HG02840 (cell line): Measurements from ENCODE around the gene PPL.
"Not testable (repeated sequence)": the region's sequence is repeated elsewhere in the genome, so short reads cannot be mapped to it uniquely, and the experiment has no call there.

Experiments
- ATAC-seq: cut with Tn5 transposase; IDR thresholded peaks from one replicate; pipeline ENCODE4 v1.9.1; 2021; ENCODE audit warnings: mild to moderate bottlenecking, moderate library complexity, moderate number of reproducible peaks; ENCODE audit not compliant: unreplicated experiment, low FRiP score

PPL gene

DNA sequence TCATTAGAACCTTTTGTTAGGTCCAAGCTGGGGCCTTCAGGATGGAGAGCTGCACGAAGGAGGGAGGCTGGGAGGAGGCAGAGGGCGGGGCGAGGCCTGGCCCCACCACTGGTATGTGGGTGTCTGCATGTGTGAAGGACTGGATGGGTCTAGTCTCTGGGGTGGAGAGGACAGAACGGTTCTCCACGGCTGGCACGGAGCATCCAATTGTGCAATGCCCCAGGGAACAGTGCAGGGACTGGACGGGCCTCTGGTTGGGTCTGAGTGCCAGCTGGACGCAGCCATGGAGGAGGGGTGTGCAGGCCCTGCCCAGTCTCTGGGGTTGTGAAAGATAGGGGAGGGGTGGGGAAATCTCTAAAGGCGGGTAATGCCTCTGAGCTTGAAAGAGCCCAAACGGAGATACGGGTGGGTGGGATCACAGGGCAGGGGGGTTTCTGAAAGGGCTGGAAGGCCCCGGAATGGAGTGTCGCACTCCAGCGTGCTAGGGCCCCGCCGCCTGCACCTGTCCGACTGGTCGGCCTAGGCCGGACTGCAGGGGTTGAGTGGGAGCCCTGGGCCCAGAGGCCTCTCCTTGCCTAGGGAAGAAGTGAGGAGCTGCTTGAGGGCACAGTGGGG lies 1.6 kb downstream of the PPL start:
- ATAC-seq: no peak

DNA sequence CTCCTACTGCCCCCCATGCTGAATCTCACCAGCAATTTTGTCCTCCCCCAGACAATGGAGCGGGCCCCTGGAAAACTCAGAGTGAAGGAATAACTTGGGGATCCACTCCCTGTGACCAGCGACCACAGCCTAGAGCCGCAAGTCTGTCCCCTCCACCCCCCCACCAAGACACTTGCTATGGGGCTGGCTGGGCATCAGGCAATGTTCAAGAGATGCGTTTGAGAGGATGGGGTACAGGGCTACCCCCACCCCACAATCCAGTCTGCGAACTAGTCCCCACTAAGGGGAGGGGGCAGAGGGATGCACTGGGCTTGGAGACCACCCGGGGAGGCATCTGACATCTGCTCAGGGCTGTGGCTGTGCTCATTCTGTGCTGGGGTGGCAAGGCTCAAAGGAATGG lies 2.4 kb downstream of the PPL start:
- ATAC-seq: no peak

DNA sequence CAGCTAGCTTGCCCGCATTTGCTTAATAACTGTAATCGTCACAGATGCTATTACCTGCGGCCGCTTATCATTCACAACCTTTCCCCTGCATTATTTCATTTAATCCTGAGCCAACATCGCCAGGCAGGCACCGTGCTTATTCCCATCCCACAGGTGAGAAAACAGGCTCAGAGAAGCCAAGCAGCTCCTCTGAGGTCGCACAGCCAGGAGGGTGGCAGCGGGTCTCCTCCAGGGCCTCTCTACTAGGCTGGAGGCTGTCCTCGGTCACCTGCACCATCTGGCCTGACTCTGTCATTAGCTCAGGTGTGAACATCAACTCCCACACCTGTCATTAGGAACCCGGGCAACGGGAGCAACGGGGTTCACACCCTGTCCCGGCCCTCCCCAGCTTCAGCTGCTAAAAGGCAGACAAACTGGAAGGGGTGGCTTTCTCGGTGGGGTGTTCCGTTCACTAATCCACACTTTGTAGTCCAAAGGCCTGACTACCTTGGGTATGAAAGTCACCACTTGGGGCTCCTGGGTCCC lies 3.0 kb downstream of the PPL start:
- no peak for ATAC-seq

DNA sequence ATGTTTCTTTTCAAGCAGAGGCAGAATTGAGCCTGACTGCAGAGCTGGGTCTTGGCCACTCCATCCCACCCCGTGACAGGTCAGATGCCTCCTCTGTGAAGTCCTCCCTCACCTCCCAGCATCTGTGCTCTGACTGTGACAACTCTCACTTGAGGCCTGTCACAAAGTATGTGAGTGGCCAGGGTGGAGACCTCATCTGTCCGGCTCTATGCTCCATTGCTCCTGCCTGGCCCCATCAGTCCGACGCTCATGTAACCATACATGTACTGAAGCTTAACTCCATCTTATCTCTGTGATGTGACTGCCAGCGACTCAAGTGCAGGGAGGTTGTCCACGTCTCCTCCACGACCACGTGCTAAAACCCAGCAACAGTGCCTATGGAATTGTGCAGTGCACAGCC lies 3.5 kb downstream of the PPL start:
- no peak for ATAC-seq

DNA sequence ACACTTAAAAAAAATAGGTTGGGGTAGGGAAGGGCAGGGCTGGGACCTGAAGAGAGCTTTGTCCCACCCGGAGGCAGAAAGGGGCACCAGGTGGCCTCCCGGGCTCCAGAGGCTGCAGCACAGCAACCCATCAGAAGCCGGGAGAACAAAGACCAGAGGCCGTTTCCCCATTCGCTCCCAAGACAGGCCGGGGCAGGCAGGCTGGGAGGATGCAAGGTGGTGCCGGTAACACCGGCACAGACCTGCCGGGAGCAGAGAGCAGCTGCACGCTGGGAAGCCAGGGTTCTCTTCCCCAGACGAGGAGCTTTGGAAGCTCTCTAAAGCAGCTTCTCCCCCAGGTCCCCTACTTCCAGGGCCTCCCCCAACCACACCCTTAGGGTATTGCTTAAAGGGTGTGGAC lies 5.6 kb downstream of the PPL start:
- no peak for ATAC-seq

DNA sequence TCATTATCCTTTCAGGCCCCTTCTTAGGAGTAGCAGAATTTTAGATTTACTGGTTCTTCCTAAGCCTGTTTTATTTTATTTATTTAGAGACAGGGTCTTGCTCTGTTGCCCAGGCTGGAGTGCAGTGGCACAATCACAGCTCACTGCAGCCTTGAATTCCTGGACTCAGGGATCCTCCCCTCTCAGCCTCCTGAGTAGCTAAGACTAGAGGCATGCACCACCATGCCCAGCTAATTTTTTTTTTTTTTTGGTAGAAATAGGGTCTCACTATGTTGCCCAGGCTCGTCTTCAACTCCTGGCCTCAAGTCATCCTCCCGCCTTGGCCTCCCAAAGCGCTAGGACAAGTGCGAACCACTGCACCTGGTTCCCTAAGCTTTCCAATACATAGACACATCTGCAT lies 7.3 kb downstream of the PPL start:
- not testable (repeated sequence) for ATAC-seq

DNA sequence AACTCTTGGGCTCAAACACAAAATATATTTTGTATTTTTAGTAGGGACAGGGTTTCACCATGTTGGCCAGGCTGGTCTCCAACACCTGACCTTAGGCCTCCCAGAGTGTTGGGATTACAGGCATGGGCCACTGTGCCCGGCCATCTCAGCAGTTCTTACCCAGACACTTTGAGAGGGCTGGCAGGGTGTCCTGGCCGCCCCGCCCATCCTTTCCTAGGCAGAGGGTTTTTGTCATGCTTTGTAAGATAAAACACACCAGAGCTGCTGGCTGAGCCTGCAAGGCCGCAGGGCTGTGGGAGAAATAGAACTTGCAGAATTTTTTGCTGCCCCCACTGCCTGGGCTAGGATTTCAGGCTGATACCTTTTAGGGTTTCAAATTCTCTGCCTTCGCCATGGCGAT lies 8.7 kb downstream of the PPL start:
- no peak for ATAC-seq

DNA sequence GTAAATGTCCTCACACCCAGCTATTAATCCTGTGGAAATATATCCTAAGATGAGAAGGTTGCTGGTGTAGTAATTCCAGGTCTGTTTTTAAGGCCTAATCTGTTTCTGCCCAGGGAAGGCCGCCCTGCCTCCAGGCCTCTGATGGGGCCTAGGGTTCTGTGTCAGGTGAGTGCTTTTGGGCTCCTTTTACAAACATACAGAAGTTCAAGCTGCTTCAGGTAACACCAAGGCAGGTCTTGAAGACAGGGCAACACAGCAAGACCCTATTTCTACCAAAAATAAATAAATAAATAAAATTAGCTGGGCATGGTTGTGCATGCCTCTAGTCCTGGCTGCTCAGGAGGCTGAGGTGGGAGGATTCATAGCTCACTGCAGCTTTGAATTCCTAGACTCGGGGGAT lies 9.3 kb downstream of the PPL start:
- no peak for ATAC-seq

DNA sequence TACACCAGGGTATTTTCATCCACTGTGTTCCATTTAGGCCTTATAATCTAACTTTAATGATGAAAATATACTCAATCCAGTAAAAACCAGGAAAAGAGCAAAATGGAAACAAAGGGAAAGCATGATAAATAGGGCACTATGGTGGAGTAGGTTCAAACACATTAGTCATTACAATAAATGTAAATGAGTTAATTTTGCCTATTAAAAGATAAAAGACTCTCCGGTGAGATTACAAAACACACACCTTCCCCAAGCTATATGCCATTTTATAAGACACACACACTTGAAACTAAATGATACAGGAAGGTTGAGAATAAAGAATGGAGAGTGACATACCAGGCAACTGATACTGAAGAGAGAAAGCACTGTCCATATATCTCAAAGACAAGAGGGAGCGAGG lies 10.0 kb downstream of the PPL start:
- ATAC-seq: no peak

DNA sequence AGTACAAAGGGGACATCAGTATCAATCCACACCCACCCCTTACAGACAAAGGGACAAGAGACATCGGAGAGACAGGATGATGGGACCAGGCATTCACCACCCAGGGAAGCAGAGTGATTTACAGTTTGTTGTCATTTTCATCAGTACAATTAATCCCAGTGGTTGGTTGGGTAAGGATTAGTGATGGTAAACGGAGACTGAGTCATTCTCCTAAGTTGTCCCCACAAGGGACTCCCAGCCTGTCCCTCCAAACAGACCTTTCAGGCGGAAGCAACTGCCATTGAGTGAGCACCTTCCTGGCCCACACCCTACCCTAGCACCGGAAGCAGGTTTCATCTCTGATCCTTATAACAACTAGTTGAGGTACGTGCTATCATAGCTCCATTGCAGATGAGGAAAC lies 11.2 kb downstream of the PPL start:
- ATAC-seq: no peak

DNA sequence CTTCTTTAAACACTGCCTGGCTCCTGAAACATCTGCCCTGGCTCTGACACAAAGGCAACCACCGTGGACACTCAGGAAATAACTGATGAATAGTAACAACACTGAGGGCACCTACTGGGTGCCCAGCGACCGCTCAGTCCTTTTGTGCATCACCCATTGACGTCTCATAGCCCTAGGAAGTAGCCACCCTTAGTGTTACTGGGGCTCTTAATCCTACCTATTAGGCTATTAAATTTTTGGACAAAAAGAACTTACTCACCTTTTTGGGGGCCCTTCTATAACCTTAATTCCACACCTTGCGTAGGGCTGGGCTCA lies 11.7 kb downstream of the PPL start:
- no peak for ATAC-seq

DNA sequence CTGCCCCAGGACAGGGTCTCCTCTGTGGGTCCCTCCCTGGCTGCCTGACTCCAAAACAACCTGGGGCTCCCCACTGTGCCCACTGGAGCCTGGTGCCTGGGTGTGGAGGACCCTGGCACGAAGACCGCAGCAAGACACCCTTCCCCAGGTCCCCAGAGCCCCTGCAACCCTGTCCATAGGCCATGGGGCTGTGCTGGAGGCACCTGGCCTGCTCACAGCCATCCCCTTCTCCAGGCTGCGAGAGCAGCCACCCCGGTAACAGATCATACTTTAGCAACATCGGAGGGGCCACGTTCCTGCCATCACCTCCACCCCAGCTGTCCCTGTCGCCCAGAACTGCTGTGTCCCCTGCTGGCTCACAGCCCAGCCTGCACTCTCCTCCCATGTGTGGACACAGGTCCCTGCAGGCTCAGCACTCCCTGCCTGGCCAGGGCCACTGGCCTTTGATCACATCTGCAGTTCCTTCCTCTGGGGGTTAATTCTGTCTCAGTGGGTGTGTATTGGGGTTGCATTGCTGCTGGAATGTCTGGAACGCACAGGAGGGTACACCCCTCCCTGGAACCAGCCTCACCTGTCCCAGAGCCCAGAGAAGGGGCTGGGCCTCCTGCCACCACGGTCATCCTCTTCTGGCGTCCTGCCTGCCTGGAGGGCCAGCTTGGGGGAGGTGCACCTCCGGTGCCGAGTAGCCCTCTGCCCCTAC lies 12.2 kb downstream of the PPL start:
- no peak for ATAC-seq

DNA sequence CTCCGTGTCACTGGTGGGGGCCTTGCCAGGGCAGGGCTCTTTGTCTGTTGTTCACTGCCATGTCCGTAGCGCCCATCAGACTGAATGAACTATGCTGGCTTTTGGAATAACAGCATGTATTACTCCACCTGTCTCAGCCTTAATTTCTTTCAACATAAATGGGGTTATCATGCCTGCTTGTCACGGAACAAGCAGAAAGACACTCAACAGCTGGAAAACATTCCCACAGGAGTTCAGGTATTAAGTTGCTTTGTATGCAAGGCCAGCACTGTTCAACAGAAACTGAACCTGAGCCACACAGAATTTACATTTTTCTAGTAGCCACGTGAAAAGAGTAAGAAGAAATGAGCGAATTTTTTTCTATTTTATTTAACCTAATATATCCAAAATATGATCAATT lies 13.1 kb downstream of the PPL start:
- no peak for ATAC-seq

DNA sequence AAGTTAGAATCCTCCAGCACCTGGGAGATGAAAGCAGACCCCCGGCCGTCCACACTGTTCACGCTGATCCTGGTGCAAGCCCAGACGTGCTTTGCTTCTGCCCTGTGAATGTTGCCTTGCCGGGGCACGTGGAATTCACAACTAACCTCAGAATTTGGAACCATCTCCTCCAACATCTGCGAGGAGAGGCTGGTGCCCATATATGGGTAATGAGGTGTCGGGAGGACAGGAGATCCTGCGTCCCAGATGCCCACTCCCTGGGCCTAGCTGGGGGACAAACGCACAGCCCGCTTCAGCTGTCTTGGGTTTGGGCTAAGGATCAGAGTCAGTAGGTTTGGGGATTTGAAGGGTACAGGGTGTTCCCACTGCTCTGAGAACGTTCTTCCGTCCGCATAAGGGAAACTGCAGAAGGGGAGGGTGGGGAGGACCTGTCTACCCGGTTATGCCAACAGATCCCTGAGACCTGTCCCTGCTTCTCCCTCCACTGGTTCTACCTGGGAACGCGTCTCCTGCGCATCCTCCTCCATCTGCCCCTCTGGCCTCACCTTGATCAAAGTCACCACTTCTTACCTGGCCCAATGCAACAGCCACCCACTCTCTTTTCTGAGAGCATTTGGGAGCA lies 14.1 kb downstream of the PPL start:
- no peak for ATAC-seq

DNA sequence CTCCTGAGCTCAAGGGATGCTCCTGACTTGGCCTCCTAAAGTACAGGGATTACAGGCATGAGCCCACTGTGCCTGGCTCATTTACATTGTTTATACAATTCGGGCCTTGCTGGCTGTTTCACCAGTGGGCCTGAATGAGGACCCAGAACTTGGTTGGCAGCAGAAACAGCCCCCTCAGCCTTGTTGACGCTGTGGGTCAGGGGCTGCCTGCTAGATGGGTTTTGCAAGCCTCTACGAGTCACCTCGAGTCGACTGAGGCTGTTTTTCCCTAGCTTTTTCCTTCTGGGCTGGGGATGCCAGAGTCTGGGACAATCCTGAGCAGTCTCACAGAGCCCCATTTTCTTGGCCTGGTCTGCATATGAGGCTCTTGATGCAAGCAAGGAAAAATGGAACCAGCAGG lies 16.1 kb downstream of the PPL start:
- ATAC-seq: no peak

DNA sequence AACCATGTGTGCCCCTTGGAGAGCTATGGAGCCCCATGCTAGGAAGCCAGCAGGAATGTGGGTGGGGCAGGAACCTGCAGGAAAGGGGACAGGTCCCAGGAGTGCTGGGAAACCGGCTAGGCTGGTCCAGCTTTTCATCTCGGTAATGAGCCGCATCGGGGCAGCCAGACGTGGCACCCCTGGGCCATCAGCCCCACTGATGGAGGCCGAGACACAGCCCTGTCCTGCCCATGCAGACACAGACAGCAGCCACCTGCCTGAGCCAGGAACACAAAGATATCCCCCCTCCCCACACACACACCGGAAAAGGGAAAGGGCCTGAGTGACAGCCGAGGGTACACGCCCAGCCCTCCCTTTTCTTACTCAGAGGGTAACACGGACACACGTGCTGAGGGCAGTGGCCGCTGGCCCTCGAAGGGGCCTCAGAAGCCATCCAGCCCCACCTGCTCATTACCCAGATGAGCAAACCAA lies 18.1 kb downstream of the PPL start:
- no peak for ATAC-seq

DNA sequence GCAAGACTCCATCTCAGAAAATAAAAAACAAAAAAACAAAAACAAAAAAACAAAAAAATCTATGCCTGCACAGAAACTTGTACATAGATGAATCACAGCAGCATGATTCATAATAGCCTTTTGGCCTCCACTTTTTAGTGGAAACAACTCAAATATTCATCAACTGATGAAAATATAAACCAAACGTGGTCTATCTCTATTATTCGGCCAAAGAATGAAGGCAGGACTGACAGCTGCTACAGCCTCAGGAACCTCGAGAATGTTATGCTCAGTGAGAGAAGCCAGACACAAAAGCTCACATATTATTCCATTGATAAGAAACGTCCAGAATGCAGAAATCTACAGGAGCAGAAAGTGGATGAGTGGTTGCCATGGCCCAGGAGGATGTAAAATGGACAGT lies 19.8 kb downstream of the PPL start:
- no peak for ATAC-seq

DNA sequence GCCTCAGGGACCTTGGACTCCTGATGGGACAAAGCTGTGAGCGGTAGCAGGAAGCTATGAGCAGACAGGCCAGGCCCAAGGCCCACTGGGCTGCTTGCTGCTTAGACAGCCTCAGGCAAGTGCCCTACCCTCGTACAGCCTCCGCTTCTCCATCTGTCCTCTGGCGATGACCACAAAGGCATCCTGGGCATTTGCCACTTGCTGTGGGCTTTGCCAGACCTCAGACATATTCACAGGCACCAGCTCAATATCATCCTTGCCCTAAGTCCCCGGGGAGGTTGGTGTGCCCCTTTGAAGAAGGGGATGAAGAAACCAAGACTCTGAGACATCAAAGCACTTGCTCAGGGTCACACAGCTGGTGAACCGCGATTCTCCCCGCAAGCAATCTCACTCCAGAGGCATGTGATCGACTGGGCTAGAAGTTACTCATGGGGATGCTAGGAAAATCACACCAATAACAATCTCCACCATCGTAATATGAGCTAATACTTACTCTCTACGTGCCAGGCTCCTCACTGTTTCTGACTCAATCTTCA lies 21.7 kb downstream of the PPL start:
- ATAC-seq: no peak

DNA sequence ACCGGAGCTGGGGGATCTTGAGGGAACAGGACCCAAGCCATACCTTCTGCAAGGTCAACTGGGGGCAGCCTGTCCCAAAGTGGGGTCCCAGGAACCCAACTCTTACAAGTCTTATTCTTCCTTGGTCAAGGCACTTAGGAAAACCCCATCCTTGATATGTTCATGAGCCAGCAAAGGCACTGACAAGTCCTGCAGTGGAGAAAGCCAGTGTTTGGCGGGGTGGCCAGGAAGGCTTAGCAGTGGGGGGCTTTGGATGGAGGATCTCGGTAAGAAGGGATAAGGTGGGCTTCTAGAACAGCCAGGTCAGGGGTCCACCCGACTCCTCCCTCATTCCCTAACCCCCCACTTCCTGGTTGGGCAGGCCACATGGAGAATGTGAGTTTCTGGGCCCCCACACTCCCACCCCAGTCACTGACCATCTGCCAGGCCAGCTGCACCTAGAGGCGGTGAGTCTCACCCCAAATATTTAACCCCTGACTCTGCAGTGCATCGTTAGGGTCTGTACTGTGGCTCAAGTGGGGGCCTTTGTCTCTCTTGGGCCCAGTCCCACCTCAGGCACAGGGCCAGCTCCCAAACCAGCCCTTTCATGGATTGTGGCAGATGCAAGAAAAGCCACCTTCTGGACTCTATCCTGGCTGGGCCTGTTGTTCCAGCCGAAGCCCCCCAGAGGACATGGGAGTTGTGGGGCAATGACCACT lies 22.3 kb downstream of the PPL start:
- no peak for ATAC-seq

DNA sequence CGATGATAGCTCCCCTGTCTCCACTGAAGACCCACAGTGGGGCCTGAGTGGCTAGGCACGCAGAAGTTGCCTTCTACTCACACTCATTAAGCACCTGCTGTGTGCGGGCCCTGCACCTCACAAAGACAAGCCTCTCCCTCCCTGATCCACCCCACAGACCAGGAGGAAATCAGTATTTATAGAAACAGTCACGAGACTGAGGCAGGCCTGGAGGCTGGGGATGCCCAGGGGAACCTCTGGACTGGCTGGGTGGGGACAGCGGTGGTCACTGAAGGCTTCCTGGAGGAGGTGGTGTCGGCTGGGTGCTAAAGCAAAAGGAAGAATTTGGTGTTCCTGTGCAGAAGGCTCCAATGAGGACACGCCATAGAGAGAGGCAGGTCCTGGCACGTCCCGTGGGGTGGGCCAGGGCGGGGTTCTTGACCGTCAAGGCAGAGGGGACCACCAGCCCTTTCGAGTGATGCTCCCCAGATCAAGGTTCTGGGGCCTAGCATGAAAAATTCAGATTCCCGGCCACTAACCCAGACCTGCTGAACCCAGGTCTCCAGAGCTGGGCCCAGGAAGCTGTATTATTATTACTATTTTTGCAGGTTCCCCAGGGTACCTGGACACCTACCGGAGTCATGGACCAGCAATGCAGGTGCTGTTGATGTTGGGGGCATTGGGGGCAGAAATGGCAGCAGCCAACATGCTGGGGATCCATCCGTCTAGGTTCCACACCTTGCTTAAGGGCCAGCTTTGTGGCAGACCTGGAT lies 23.0 kb downstream of the PPL start:
- ATAC-seq: no peak
